B cell (primary cell): ENCODE data around the gene DDX54. TPM values are rescaled to one million over a fixed set of nuclear protein-coding genes. Genes with fewer than 3 reads are reported as not detected.

Source experiments
- ATAC-seq: fragments of 200-7000 bp; cut with Tn5 transposase; one replicate; pipeline ENCODE4 v1.10.0; 2021; ENCODE audit warnings: low read depth, mild to moderate bottlenecking, moderate number of reproducible peaks, moderate library complexity
- CTCF ChIA-PET: fragments of 350-600 bp; sonication (Branson Sonifier 250); formaldehyde crosslinking; loops from one replicate; lab custom pipeline; 2021; ENCODE audit warnings: antibody characterized with exemption, inconsistent platforms; lab: Charles Lee
- POLR2A ChIA-PET: fragments of 350-600 bp; sonication (Branson Sonifier 250); formaldehyde crosslinking; loops from one replicate; lab custom pipeline; 2021; ENCODE audit warnings: antibody characterized with exemption; lab: Charles Lee
- DNase-seq: peaks from one replicate; pipeline ENCODE4 v3.0.0; 2013
- H2AFZ ChIP-seq: 2 replicates; pipeline ENCODE4 v1.6.1; 2012; ENCODE audit warnings: mild to moderate bottlenecking, low read depth, low read length; ENCODE audit not compliant: insufficient read depth, poor library complexity, severe bottlenecking
- H3K27ac ChIP-seq, 2 donors: 1 replicate in 1 of 2; 2 replicates in 1 of 2; pipeline ENCODE4 v1.5.1; 2012 to 2013; ENCODE audit warnings: low read length in 2 of 2, mild to moderate bottlenecking in 2 of 2, moderate library complexity in 1 of 2
- H3K27me3 ChIP-seq, 4 experiments: fragments of 200-600 bp in 1 of 4; sonication (generic) in 1 of 4; replicated peaks in 1 of 4; 1 replicate in 2 of 4; 2 replicates in 2 of 4; pipeline versions ENCODE4 v1.6.1 to v1.7.0; 2013 to 2016; ENCODE audit warnings: low read length in 3 of 4, mild to moderate bottlenecking in 2 of 4, mixed read lengths in 1 of 4, moderate library complexity in 1 of 4; ENCODE audit not compliant: insufficient read depth in 4 of 4, control insufficient read depth in 3 of 4; ENCODE audit errors: control extremely low read depth in 1 of 4
- H3K36me3 ChIP-seq, 2 experiments: replicated peaks in 1 of 2; 1 replicate in 1 of 2; 2 replicates in 1 of 2; pipeline versions ENCODE4 v1.6.1 to v1.7.1; 2013; ENCODE audit warnings: low read length in 1 of 2; ENCODE audit not compliant: insufficient read depth in 2 of 2, control insufficient read depth in 1 of 2; ENCODE audit errors: control extremely low read depth in 1 of 2, extremely low read depth in 1 of 2
- H3K4me1 ChIP-seq, 2 donors: fragments of 200-600 bp in 1 of 2; sonication (generic) in 1 of 2; 1 replicate in 1 of 2; 2 replicates in 1 of 2; pipeline versions ENCODE4 v1.5.1 to v1.6.1; 2013 to 2017; ENCODE audit warnings: low read length in 2 of 2; ENCODE audit not compliant: control insufficient read depth in 2 of 2, insufficient read depth in 2 of 2
- H3K4me2 ChIP-seq: replicated peaks from 2 replicates; pipeline ENCODE3; 2012; ENCODE audit warnings: mild to moderate bottlenecking, low read depth, low read length; ENCODE audit not compliant: poor library complexity, severe bottlenecking
- H3K4me3 ChIP-seq, 5 experiments: fragments of 200-600 bp in 1 of 5; sonication (generic) in 1 of 5; 1 replicate in 3 of 5; 2 replicates in 2 of 5; pipeline versions ENCODE4 v1.5.1 to v1.7.0; 2011 to 2016; ENCODE audit warnings: low read length in 4 of 5, mild to moderate bottlenecking in 4 of 5, low read depth in 2 of 5, control low read depth in 1 of 5, moderate library complexity in 1 of 5; ENCODE audit not compliant: insufficient read depth in 1 of 5; ENCODE audit errors: control extremely low read depth in 1 of 5, extremely low read depth in 1 of 5
- H3K79me2 ChIP-seq: fragments of 200-600 bp; sonication (generic); one replicate; pipeline ENCODE4 v1.6.0; 2016; ENCODE audit warnings: low read length; ENCODE audit not compliant: control insufficient read depth, insufficient read depth
- H3K9ac ChIP-seq: fragments of 200-600 bp; sonication (generic); 2 replicates; pipeline ENCODE4 v1.6.1; 2017; ENCODE audit warnings: mild to moderate bottlenecking, low read length, moderate library complexity
- H3K9me3 ChIP-seq, 3 donors: one replicate each; pipeline versions ENCODE4 v1.6.1 to v1.7.1; 2013; ENCODE audit warnings: low read length in 2 of 3; ENCODE audit not compliant: control insufficient read depth in 2 of 3, insufficient read depth in 1 of 3; ENCODE audit errors: control extremely low read depth in 1 of 3
- H4K20me1 ChIP-seq: 2 replicates; pipeline ENCODE4 v1.6.0; 2012; ENCODE audit warnings: mild to moderate bottlenecking, low read length; ENCODE audit not compliant: insufficient read depth, control insufficient read depth, poor library complexity, severe bottlenecking
- H3K27ac Mint-ChIP-seq: one replicate; pipeline ENCODE4 v1.8.0; 2021; ENCODE audit warnings: mixed read lengths
- H3K27me3 Mint-ChIP-seq: one replicate; pipeline ENCODE4 v1.8.0; 2021; ENCODE audit warnings: mixed read lengths
- H3K4me1 Mint-ChIP-seq: one replicate; pipeline ENCODE4 v1.8.0; 2021; ENCODE audit warnings: mixed read lengths
- H3K4me3 Mint-ChIP-seq: one replicate; pipeline ENCODE4 v1.8.0; 2021; ENCODE audit warnings: mixed read lengths
- H3K9me3 Mint-ChIP-seq: one replicate; pipeline ENCODE4 v1.8.0; 2022; ENCODE audit warnings: mixed read lengths; ENCODE audit not compliant: insufficient read depth
- EZH2 ChIP-seq: IDR thresholded peaks from 2 replicates; pipeline ENCODE4 v1.6.1; 2012; ENCODE audit warnings: borderline replicate concordance, low read depth, mild to moderate bottlenecking, moderate library complexity, low read length; ENCODE audit not compliant: insufficient read depth, poor library complexity, severe bottlenecking
- WGBS: methylation state at CpG from one replicate; pipeline ENCODE4 v1.1.5; 2013; ENCODE audit warnings: missing lambda C conversion rate; ENCODE audit not compliant: insufficient coverage; 5-methylcytosine and 5-hydroxymethylcytosine counted together
- intact Hi-C: fragments of 100-400 bp; cut with micrococcal nuclease; formaldehyde crosslinking; loops from one replicate; pipeline ENCODE4 v1.10.0; 2022
- polyA plus RNA-seq: library from polyadenylated mRNA; depleted of rRNA; stranded (reverse); fragments of >200 nt; gene quantifications from 2 replicates; pipeline ENCODE4 v1.2.3, GENCODE V29; 2012
- total RNA-seq, 2 donors: library from RNA; stranded (reverse); fragments of 120-200 nt in 1 of 2; gene quantifications; 1 replicate in 1 of 2; 2 replicates in 1 of 2; pipeline versions ENCODE4 v1.2.3 to v1.2.4, GENCODE V29; 2013 to 2022
- TF ChIP-seq, protein P1 (sequence below): fragments of 200-600 bp; IDR thresholded peaks from one replicate; pipeline ENCODE4 v1.8.0; 2022; ENCODE audit warnings: antibody characterized with exemption, mild to moderate bottlenecking

The DDX54 gene
- total and polyA plus RNA-seq, 2 donors (not counting 1 experiment from before 2014, with no cell fraction given): 55.4 to 101 TPM

DNA sequence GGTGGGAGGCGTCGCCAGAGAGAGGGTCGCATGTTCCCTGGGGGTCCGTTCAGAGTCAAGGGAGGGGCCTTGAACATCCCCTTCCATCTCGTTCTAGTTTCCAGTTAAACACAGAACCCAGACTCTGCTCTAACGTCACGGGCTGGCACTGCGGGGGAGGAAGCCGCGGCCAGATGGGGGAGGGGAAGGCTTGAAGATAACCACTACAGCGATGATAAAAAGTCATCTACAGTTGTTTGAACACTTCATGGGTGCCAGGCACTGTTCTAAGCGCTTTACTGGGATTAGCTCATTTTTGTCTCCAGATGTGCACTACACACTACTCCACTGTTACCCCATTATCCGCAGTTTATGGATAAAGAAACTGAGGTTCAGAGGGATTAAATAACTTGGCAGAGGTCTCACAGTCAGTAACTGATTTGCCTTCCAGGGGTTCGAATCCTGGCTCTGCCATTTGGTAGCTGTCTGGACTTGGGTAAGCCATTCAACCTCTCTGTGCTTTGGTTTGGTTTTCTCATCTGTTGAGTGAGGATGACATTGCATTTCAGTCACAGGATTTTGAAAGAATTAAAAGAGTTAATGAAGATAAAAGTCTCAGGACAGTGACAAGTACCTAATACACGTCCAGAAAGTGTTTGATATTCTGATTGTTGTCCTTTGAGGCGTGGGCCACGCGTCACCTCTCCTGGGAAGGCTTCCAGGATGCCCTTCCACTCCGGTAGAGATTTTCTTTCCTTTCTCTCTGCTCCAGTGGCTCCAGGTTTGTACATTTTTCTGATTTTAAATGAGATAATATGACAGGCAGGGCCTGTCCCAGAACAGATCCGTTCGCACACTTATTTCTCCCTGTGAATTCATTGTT lies 48.9 kb downstream of the DDX54 start:
- ChIA-PET CTCF (interaction anchor here (0.8 to 1.3 kb wide), 3 partner anchors 18 to 39 kb away, joined by 3 to 4 read pairs (median 3); no protein-coding TSS in a partner anchor), POLR2A (no interaction called here)
- H3K27ac ChIP-seq: no peak overlapping the region
- TF ChIP-seq, protein P1, sequence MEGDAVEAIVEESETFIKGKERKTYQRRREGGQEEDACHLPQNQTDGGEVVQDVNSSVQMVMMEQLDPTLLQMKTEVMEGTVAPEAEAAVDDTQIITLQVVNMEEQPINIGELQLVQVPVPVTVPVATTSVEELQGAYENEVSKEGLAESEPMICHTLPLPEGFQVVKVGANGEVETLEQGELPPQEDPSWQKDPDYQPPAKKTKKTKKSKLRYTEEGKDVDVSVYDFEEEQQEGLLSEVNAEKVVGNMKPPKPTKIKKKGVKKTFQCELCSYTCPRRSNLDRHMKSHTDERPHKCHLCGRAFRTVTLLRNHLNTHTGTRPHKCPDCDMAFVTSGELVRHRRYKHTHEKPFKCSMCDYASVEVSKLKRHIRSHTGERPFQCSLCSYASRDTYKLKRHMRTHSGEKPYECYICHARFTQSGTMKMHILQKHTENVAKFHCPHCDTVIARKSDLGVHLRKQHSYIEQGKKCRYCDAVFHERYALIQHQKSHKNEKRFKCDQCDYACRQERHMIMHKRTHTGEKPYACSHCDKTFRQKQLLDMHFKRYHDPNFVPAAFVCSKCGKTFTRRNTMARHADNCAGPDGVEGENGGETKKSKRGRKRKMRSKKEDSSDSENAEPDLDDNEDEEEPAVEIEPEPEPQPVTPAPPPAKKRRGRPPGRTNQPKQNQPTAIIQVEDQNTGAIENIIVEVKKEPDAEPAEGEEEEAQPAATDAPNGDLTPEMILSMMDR: no peak
- no peak for TF ChIP-seq EZH2
- no peak overlapping the region for H2AFZ ChIP-seq
- peak; percentile 67 for DNase-seq
- H3K36me3 ChIP-seq: no peaks in the 10 kb centered on the region
- H3K4me3 ChIP-seq: peak overlapping the region in 4 of 5 experiments; percentile 10 to 46 (median 25)
- peak overlapping the region; percentile 85 for H3K27ac Mint-ChIP-seq
- H3K27me3 Mint-ChIP-seq: peaks cover 6% of the 10 kb centered on the region
- H3K4me2 ChIP-seq: peak overlapping the region; percentile 85
- 62% methylated on average over 10 of the region's 21 CpGs for WGBS
- peaks cover 13 to 21% of the 10 kb centered on the region in 2 donors for H3K4me1 ChIP-seq
- intact Hi-C loops: no loop called here
- peak overlapping the region; percentile 43 for H3K9ac ChIP-seq
- H4K20me1 ChIP-seq: no peaks in the 10 kb centered on the region
- peaks cover 21% of the 10 kb centered on the region for H3K4me1 Mint-ChIP-seq
- peak overlapping the region; percentile 84 for H3K4me3 Mint-ChIP-seq
- H3K9me3 ChIP-seq: no peaks in the 10 kb centered on the region
- H3K27me3 ChIP-seq: peaks cover 0 to 21% (median 6%) of the 10 kb centered on the region in 4 experiments
- H3K9me3 Mint-ChIP-seq: no peaks in the 10 kb centered on the region
- peak; percentile 64 for ATAC-seq
- no peaks in the 10 kb centered on the region for H3K79me2 ChIP-seq
